ENCODE results near the gene SLC16A8.

Gene SLC16A8, protein sequence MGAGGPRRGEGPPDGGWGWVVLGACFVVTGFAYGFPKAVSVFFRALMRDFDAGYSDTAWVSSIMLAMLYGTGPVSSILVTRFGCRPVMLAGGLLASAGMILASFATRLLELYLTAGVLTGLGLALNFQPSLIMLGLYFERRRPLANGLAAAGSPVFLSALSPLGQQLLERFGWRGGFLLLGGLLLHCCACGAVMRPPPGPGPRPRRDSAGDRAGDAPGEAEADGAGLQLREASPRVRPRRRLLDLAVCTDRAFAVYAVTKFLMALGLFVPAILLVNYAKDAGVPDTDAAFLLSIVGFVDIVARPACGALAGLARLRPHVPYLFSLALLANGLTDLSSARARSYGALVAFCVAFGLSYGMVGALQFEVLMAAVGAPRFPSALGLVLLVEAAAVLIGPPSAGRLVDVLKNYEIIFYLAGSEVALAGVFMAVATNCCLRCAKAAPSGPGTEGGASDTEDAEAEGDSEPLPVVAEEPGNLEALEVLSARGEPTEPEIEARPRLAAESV
- long read RNA-seq: 0 reads

DNA sequence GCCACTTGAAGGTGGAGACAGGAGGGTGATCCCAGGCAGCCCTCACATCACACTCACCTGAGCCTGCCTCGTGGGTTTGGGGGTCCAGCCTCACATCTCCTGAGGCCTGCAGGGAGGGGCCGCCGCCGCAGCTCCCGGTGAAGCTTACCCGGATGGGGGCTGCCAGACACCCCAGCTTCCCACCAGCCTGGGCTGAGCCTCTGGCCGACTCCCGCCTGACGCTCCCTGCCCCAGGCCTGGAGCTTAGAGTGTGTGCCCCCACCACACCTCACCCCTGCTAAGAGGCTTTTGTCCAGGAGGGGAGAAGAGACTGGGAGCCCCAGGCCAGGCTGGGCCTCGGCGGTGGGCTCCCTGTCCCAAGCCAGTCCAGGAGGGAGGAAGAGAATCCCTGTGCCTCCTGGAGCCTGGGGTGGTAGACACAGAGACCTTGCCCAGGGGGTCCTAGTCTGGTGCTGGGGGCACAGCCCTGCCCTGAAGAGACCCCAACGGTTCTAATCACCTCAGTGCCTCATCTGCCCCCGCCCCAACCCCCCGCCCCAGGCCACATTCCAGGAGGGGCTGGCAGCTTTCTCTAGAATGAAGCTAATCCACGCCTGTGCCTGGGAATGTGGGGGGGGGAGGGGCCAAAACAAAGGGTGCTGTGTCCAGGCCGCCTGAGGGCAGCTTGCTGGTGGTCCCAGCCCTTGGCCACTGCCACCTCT is at the start of gene SLC16A8:
SLC16A8 (minus strand) TSS at position 254 of the 701 bp plus-strand sequence. CDS start 1,311 bp downstream, outside the sequence.
- H3K27ac ChIP-seq (replicated peaks): no peak within 1 kb of the TSS
- no peak within 1 kb of the TSS for H3K4me3 ChIP-seq (replicated peaks; ENCODE audit: insufficient read depth, low read length)
- no peak for DNase-seq (ENCODE audit: low read depth in 1 of 2, low spot score in 1 of 2)
- TF ChIP-seq GABPA (IDR thresholded peaks at IDR 0.05; ENCODE audit: low read depth) (no peak), POLR2AphosphoS5 (IDR thresholded peaks at IDR 0.05; ENCODE audit: low read depth) (no peak), CTCF (IDR thresholded peaks at IDR 0.05; ENCODE audit: insufficient read depth, low read length) (no peak), SPI1 (IDR thresholded peaks at IDR 0.05; ENCODE audit: borderline replicate concordance, low read depth) (no peak)
- TF ChIP-seq, protein P1, sequence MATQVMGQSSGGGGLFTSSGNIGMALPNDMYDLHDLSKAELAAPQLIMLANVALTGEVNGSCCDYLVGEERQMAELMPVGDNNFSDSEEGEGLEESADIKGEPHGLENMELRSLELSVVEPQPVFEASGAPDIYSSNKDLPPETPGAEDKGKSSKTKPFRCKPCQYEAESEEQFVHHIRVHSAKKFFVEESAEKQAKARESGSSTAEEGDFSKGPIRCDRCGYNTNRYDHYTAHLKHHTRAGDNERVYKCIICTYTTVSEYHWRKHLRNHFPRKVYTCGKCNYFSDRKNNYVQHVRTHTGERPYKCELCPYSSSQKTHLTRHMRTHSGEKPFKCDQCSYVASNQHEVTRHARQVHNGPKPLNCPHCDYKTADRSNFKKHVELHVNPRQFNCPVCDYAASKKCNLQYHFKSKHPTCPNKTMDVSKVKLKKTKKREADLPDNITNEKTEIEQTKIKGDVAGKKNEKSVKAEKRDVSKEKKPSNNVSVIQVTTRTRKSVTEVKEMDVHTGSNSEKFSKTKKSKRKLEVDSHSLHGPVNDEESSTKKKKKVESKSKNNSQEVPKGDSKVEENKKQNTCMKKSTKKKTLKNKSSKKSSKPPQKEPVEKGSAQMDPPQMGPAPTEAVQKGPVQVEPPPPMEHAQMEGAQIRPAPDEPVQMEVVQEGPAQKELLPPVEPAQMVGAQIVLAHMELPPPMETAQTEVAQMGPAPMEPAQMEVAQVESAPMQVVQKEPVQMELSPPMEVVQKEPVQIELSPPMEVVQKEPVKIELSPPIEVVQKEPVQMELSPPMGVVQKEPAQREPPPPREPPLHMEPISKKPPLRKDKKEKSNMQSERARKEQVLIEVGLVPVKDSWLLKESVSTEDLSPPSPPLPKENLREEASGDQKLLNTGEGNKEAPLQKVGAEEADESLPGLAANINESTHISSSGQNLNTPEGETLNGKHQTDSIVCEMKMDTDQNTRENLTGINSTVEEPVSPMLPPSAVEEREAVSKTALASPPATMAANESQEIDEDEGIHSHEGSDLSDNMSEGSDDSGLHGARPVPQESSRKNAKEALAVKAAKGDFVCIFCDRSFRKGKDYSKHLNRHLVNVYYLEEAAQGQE (IDR thresholded peaks at IDR 0.05; ENCODE audit: insufficient replicate concordance, low read depth): no peak
- peaks cover 33% of the 10 kb centered on the region for H3K27me3 ChIP-seq (ENCODE audit: insufficient read depth, poor library complexity, severe bottlenecking)

DNA sequence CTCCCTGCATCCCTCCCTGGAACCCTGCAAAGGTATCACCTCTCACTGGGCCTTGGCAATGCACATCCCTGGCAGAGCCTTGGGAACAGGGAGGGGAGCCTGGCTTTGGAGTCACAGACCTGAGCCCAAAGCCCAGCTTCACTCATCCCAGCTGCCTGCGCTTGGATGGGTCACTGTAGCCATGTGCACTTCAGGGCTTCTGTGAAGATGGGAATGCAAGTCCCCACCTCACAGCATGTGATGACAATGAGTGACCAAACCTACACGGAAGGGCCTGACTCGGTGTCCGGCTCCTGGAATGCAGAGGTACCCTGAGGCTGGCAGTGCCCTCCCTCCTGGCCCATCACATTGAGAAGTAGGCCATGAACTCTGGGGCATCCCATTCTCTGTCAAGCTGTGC is 49.3 kb upstream of the SLC16A8 start:
- DNase-seq (ENCODE audit: low read depth in 1 of 2, low spot score in 1 of 2): no peak
- no peak overlapping the region for H3K4me3 ChIP-seq (replicated peaks; ENCODE audit: insufficient read depth, low read length)
- H3K27ac ChIP-seq (replicated peaks): no peak overlapping the region
- TF ChIP-seq SPI1 (IDR thresholded peaks at IDR 0.05; ENCODE audit: borderline replicate concordance, low read depth): no peak
- TF ChIP-seq, protein P1 (IDR thresholded peaks at IDR 0.05; ENCODE audit: insufficient replicate concordance, low read depth): no peak
- no peak for TF ChIP-seq GABPA (IDR thresholded peaks at IDR 0.05; ENCODE audit: low read depth)
- no peak for TF ChIP-seq CTCF (IDR thresholded peaks at IDR 0.05; ENCODE audit: insufficient read depth, low read length)
- TF ChIP-seq POLR2AphosphoS5 (IDR thresholded peaks at IDR 0.05; ENCODE audit: low read depth): no peak
- H3K27me3 ChIP-seq (ENCODE audit: insufficient read depth, poor library complexity, severe bottlenecking): no peaks in the 10 kb centered on the region

- no peak overlapping the region for H3K27ac ChIP-seq (replicated peaks)
- no peaks in the 10 kb centered on the region for H3K27me3 ChIP-seq (ENCODE audit: insufficient read depth, poor library complexity, severe bottlenecking)
- TF ChIP-seq GABPA (IDR thresholded peaks at IDR 0.05; ENCODE audit: low read depth): no peak
- TF ChIP-seq, protein P1 (IDR thresholded peaks at IDR 0.05; ENCODE audit: insufficient replicate concordance, low read depth): no peak
- H3K4me3 ChIP-seq (replicated peaks; ENCODE audit: insufficient read depth, low read length): no peak overlapping the region
- no peak for DNase-seq (ENCODE audit: low read depth in 1 of 2, low spot score in 1 of 2)
Measured at GRCh38 chr22:38132794-38133193, 48.8 kb upstream of the SLC16A8 start.
